Measurements from ENCODE around the gene CBFA2T2.

CBFA2T2 gene

GRCh38 chr20:33676652-33677645, 187.1 kb downstream of the CBFA2T2 start:
- CTCF ChIA-PET: interaction anchor here (1.1 to 1.7 kb wide), 2 partner anchors 10 to 28 kb away, joined by 3 to 4 read pairs; partner anchors contain the start of gene ACTL10
- DNase-seq: no peak
- peaks cover 0 to 58% (median 22%) of the 10 kb centered on the region in 4 experiments for H3K36me3 ChIP-seq (ENCODE audit: control insufficient read depth in 4 of 4, insufficient read depth in 4 of 4, low read length in 3 of 4)
- WGBS (ENCODE audit: insufficient coverage): over 99% methylated on average over 20 of the region's 31 CpGs
- H3K4me3 ChIP-seq (ENCODE audit: control insufficient read depth in 1 of 7, extremely low read depth in 1 of 7, insufficient read depth in 4 of 7, low read depth in 2 of 7, low read length in 6 of 7): no peak overlapping the region
- H3K27ac ChIP-seq (ENCODE audit: insufficient read depth in 1 of 2, low read depth in 1 of 2, low read length in 2 of 2, poor library complexity in 1 of 2, severe bottlenecking in 2 of 2): no peak overlapping the region
- H3K9me3 ChIP-seq (ENCODE audit: control extremely low read depth in 1 of 5, control insufficient read depth in 4 of 5, insufficient read depth in 2 of 5, low read depth in 1 of 5, low read length in 4 of 5): no peaks in the 10 kb centered on the region
- POLR2A ChIA-PET: no interaction called here
- no peaks in the 10 kb centered on the region for H3K27me3 ChIP-seq (replicated peaks in 2 of 5; ENCODE audit: control insufficient read depth in 4 of 5, insufficient read depth in 5 of 5, low read length in 4 of 5)
- H3K4me1 ChIP-seq (ENCODE audit: control extremely low read depth in 1 of 4, control insufficient read depth in 4 of 4, insufficient read depth in 4 of 4, low read length in 3 of 4): peaks cover 0 to 27% (median 19%) of the 10 kb centered on the region in 4 experiments

GRCh38 chr20:33677991-33678702, 188.3 kb downstream of the CBFA2T2 start:
- 98% methylated on average over 8 of the region's 15 CpGs for WGBS (ENCODE audit: insufficient coverage)
- H3K27ac ChIP-seq (ENCODE audit: insufficient read depth in 1 of 2, low read depth in 1 of 2, low read length in 2 of 2, poor library complexity in 1 of 2, severe bottlenecking in 2 of 2): no peak overlapping the region
- POLR2A ChIA-PET: no interaction called here

GRCh38 chr20:33679758-33680485, 190.0 kb downstream of the CBFA2T2 start:
- H3K27me3 ChIP-seq (replicated peaks in 2 of 5; ENCODE audit: control insufficient read depth in 4 of 5, insufficient read depth in 5 of 5, low read length in 4 of 5): no peaks in the 10 kb centered on the region
- CTCF ChIA-PET: interaction anchor here (1.2 to 5.1 kb wide), 3 partner anchors 11 to 16 kb away, joined by 3 to 44 read pairs (median 4); partner anchors contain the start of gene ACTL10
- WGBS (ENCODE audit: insufficient coverage): 92% methylated on average over 18 of the region's 20 CpGs
- H3K27ac ChIP-seq (ENCODE audit: insufficient read depth in 1 of 2, low read depth in 1 of 2, low read length in 2 of 2, poor library complexity in 1 of 2, severe bottlenecking in 2 of 2): no peak overlapping the region
- H3K4me3 ChIP-seq (ENCODE audit: control insufficient read depth in 1 of 7, extremely low read depth in 1 of 7, insufficient read depth in 4 of 7, low read depth in 2 of 7, low read length in 6 of 7): no peak overlapping the region
- H3K4me1 ChIP-seq (ENCODE audit: control extremely low read depth in 1 of 4, control insufficient read depth in 4 of 4, insufficient read depth in 4 of 4, low read length in 3 of 4): peaks cover 0 to 14% (median 8%) of the 10 kb centered on the region in 4 experiments
- H3K36me3 ChIP-seq (ENCODE audit: control insufficient read depth in 4 of 4, insufficient read depth in 4 of 4, low read length in 3 of 4): peaks cover 0 to 66% (median 24%) of the 10 kb centered on the region in 4 experiments
- no peaks in the 10 kb centered on the region for H3K9me3 ChIP-seq (ENCODE audit: control extremely low read depth in 1 of 5, control insufficient read depth in 4 of 5, insufficient read depth in 2 of 5, low read depth in 1 of 5, low read length in 4 of 5)
- POLR2A ChIA-PET: interaction anchor here (0.8 kb wide), 1 partner anchor 10 kb away, joined by 12 read pairs; no protein-coding TSS in a partner anchor
- no peak for DNase-seq

More at GRCh38 chr20:33677991-33678702, 188.3 kb downstream of the CBFA2T2 start:
- Histone ChIP-seq H3K27me3 (replicated peaks in 2 of 5; ENCODE audit: control insufficient read depth in 4 of 5, insufficient read depth in 5 of 5, low read length in 4 of 5) (no peaks in the 10 kb centered on the region), H3K9me3 (ENCODE audit: control extremely low read depth in 1 of 5, control insufficient read depth in 4 of 5, insufficient read depth in 2 of 5, low read depth in 1 of 5, low read length in 4 of 5) (no peaks in the 10 kb centered on the region), H3K4me3 (ENCODE audit: control insufficient read depth in 1 of 7, extremely low read depth in 1 of 7, insufficient read depth in 4 of 7, low read depth in 2 of 7, low read length in 6 of 7) (no peak overlapping the region), H3K4me1 (ENCODE audit: control extremely low read depth in 1 of 4, control insufficient read depth in 4 of 4, insufficient read depth in 4 of 4, low read length in 3 of 4) (peaks cover 0 to 16% (median 13%) of the 10 kb centered on the region in 4 experiments), H3K36me3 (ENCODE audit: control insufficient read depth in 4 of 4, insufficient read depth in 4 of 4, low read length in 3 of 4) (peaks cover 0 to 66% (median 22%) of the 10 kb centered on the region in 4 experiments)
- CTCF ChIA-PET: interaction anchor here (5.1 kb wide), 1 partner anchor 9 kb away, joined by 44 read pairs; the partner anchor contains the start of gene ACTL10
- no peak for DNase-seq

GRCh38 chr20:33680686-33681085, 190.8 kb downstream of the CBFA2T2 start:
- no peak for DNase-seq
- Histone ChIP-seq H3K27me3 (replicated peaks in 2 of 5; ENCODE audit: control insufficient read depth in 4 of 5, insufficient read depth in 5 of 5, low read length in 4 of 5) (no peaks in the 10 kb centered on the region), H3K4me1 (ENCODE audit: control extremely low read depth in 1 of 4, control insufficient read depth in 4 of 4, insufficient read depth in 4 of 4, low read length in 3 of 4) (peaks cover 0 to 20% (median 14%) of the 10 kb centered on the region in 4 experiments), H3K36me3 (ENCODE audit: control insufficient read depth in 4 of 4, insufficient read depth in 4 of 4, low read length in 3 of 4) (peaks cover 0 to 66% (median 24%) of the 10 kb centered on the region in 4 experiments), H3K9me3 (ENCODE audit: control extremely low read depth in 1 of 5, control insufficient read depth in 4 of 5, insufficient read depth in 2 of 5, low read depth in 1 of 5, low read length in 4 of 5) (no peaks in the 10 kb centered on the region), H3K4me3 (ENCODE audit: control insufficient read depth in 1 of 7, extremely low read depth in 1 of 7, insufficient read depth in 4 of 7, low read depth in 2 of 7, low read length in 6 of 7) (no peak overlapping the region), H3K27ac (ENCODE audit: insufficient read depth in 1 of 2, low read depth in 1 of 2, low read length in 2 of 2, poor library complexity in 1 of 2, severe bottlenecking in 2 of 2) (no peak overlapping the region)
- ChIA-PET CTCF (interaction anchor here (0.8 to 5.1 kb wide), 2 partner anchors 8 to 12 kb away, joined by 3 to 44 read pairs; partner anchors contain the start of gene ACTL10), POLR2A (no interaction called here)
- WGBS (ENCODE audit: insufficient coverage): 100% methylated on average over 2 of the region's 2 CpGs

- no peaks in the 10 kb centered on the region for H3K27me3 ChIP-seq (replicated peaks in 2 of 5; ENCODE audit: control insufficient read depth in 4 of 5, insufficient read depth in 5 of 5, low read length in 4 of 5)
- H3K9me3 ChIP-seq (ENCODE audit: control extremely low read depth in 1 of 5, control insufficient read depth in 4 of 5, insufficient read depth in 2 of 5, low read depth in 1 of 5, low read length in 4 of 5): no peaks in the 10 kb centered on the region
- ChIA-PET CTCF (interaction anchor here (0.7 to 5.1 kb wide), 3 partner anchors 9 to 165 kb away, joined by 3 to 44 read pairs (median 3); partner anchors contain the start of gene ACTL10), POLR2A (interaction anchor here (0.7 kb wide), 1 partner anchor 1004 kb away, joined by 3 read pairs; no protein-coding TSS in a partner anchor)
- 99% methylated on average over 5 of the region's 5 CpGs for WGBS (ENCODE audit: insufficient coverage)
- no peak for DNase-seq
- H3K4me1 ChIP-seq (ENCODE audit: control extremely low read depth in 1 of 4, control insufficient read depth in 4 of 4, insufficient read depth in 4 of 4, low read length in 3 of 4): peaks cover 0 to 20% (median 14%) of the 10 kb centered on the region in 4 experiments
- H3K36me3 ChIP-seq (ENCODE audit: control insufficient read depth in 4 of 4, insufficient read depth in 4 of 4, low read length in 3 of 4): peaks cover 0 to 61% (median 24%) of the 10 kb centered on the region in 4 experiments
- H3K4me3 ChIP-seq (ENCODE audit: control insufficient read depth in 1 of 7, extremely low read depth in 1 of 7, insufficient read depth in 4 of 7, low read depth in 2 of 7, low read length in 6 of 7): no peak overlapping the region
- no peak overlapping the region for H3K27ac ChIP-seq (ENCODE audit: insufficient read depth in 1 of 2, low read depth in 1 of 2, low read length in 2 of 2, poor library complexity in 1 of 2, severe bottlenecking in 2 of 2)
Observed at GRCh38 chr20:33681288-33681687, 191.4 kb downstream of the CBFA2T2 start.

GRCh38 chr20:33681728-33682353, 191.9 kb downstream of the CBFA2T2 start:
- WGBS (ENCODE audit: insufficient coverage): 93% methylated on average over 8 of the region's 9 CpGs
- Histone ChIP-seq H3K36me3 (ENCODE audit: control insufficient read depth in 4 of 4, insufficient read depth in 4 of 4, low read length in 3 of 4) (peaks cover 0 to 55% (median 21%) of the 10 kb centered on the region in 4 experiments), H3K9me3 (ENCODE audit: control extremely low read depth in 1 of 5, control insufficient read depth in 4 of 5, insufficient read depth in 2 of 5, low read depth in 1 of 5, low read length in 4 of 5) (no peaks in the 10 kb centered on the region), H3K27me3 (replicated peaks in 2 of 5; ENCODE audit: control insufficient read depth in 4 of 5, insufficient read depth in 5 of 5, low read length in 4 of 5) (no peaks in the 10 kb centered on the region), H3K4me3 (ENCODE audit: control insufficient read depth in 1 of 7, extremely low read depth in 1 of 7, insufficient read depth in 4 of 7, low read depth in 2 of 7, low read length in 6 of 7) (no peak overlapping the region), H3K4me1 (ENCODE audit: control extremely low read depth in 1 of 4, control insufficient read depth in 4 of 4, insufficient read depth in 4 of 4, low read length in 3 of 4) (peaks cover 0 to 24% (median 17%) of the 10 kb centered on the region in 4 experiments), H3K27ac (ENCODE audit: insufficient read depth in 1 of 2, low read depth in 1 of 2, low read length in 2 of 2, poor library complexity in 1 of 2, severe bottlenecking in 2 of 2) (no peak overlapping the region)
- POLR2A ChIA-PET: interaction anchor here (0.7 kb wide), 1 partner anchor 1004 kb away, joined by 3 read pairs; no protein-coding TSS in a partner anchor
- DNase-seq: no peak
- CTCF ChIA-PET: interaction anchor here (0.7 to 5.1 kb wide), 2 partner anchors 13 to 166 kb away, joined by 3 to 44 read pairs; partner anchors contain the start of gene ACTL10
